Measurements from ENCODE around the gene EFNA3.
"Not testable (repeated sequence)": the region's sequence is repeated elsewhere in the genome, so short reads cannot be mapped to it uniquely, and the experiment has no call there.

EFNA3 gene

GRCh38 chr1:155110826-155111225 is 32.2 kb downstream of the EFNA3 start:
- DNase-seq: no peak

GRCh38 chr1:155113450-155113980 is 34.9 kb downstream of the EFNA3 start:
- DNase-seq: no peak

- no peak for DNase-seq
These were observed 37.6 kb downstream of the EFNA3 start for GRCh38 chr1:155116113-155116764.

GRCh38 chr1:155117610-155118009 is 39.0 kb downstream of the EFNA3 start:
- DNase-seq: no peak

GRCh38 chr1:155118090-155118489 is 39.5 kb downstream of the EFNA3 start:
- DNase-seq: not testable (repeated sequence)

GRCh38 chr1:155120253-155120652 is 41.6 kb downstream of the EFNA3 start:
- DNase-seq: no peak

- no peak for DNase-seq
These were observed 42.6 kb downstream of the EFNA3 start for GRCh38 chr1:155121249-155121648.

GRCh38 chr1:155122308-155122707 is 43.7 kb downstream of the EFNA3 start:
- DNase-seq: no peak

- DNase-seq: no peak
These were observed 45.2 kb downstream of the EFNA3 start for GRCh38 chr1:155123801-155124200.

GRCh38 chr1:155124503-155125463 is 46.1 kb downstream of the EFNA3 start:
- DNase-seq: peak; percentile 53

- no peak for DNase-seq
These were observed 46.9 kb downstream of the EFNA3 start for GRCh38 chr1:155125511-155125945.

GRCh38 chr1:155125946-155126555 is 47.4 kb downstream of the EFNA3 start:
- DNase-seq: no peak

GRCh38 chr1:155126556-155127104 is 48.0 kb downstream of the EFNA3 start:
- DNase-seq: peak; percentile 10

GRCh38 chr1:155127105-155127966 is 48.7 kb downstream of the EFNA3 start, which contains the start of gene EFNA1:
EFNA1 (plus strand) TSS chr1:155127876; CDS start chr1:155127978, 102 bp downstream.
- peak; percentile 17 for DNase-seq

GRCh38 chr1:155127967-155128754 is 49.5 kb downstream of the EFNA3 start:
- no peak for DNase-seq

GRCh38 chr1:155128755-155129473 is 50.3 kb downstream of the EFNA3 start:
- no peak for DNase-seq

- DNase-seq: no peak
These were observed 51.8 kb downstream of the EFNA3 start for GRCh38 chr1:155130272-155131006.

GRCh38 chr1:155131285-155131684 is 52.6 kb downstream of the EFNA3 start:
- DNase-seq: no peak

- no peak for DNase-seq
These were observed 53.2 kb downstream of the EFNA3 start for GRCh38 chr1:155131856-155132255.

Data from fibroblast of skin of scalp (primary cell).